Smooth muscle cell of trachea (primary cell): ENCODE data around the gene MINDY4B. TPM values are rescaled to one million over a fixed set of nuclear protein-coding genes. Genes with fewer than 3 reads are reported as not detected.

ENCODE experiments used
- total RNA-seq: library from RNA; depleted of rRNA; stranded (reverse); fragments of >200 nt; gene quantifications from 2 replicates; pipeline ENCODE4 v1.2.1, GENCODE V29; 2014

The MINDY4B gene
- total RNA-seq = not detected in 2 replicates

GRCh38 chr3:150905339-150905738 is at the start of gene MINDY4B:
MINDY4B (minus strand) TSS chr3:150905439; CDS start chr3:150905439, 0 bp downstream.

Other genes with a start within 250 kb of the MINDY4B start
- gene ERICH6, start 201.5 kb downstream of the MINDY4B start, total RNA-seq = 0.15 and 0.17 TPM in 2 replicates
- gene SIAH2, start 142.3 kb downstream of the MINDY4B start, total RNA-seq = 20.5 and 33.1 TPM in 2 replicates
- not detected in 2 replicates for gene CLRN1, start 67.3 kb upstream of the MINDY4B start, total RNA-seq
- gene MED12L, start 180.2 kb upstream of the MINDY4B start, total RNA-seq = 0.33 and 0.44 TPM in 2 replicates